Stimulated activated CD8-positive, alpha-beta memory T cell treated with anti-CD3 and anti-CD28 coated beads, Interleukin-7, amount 100 ng/mL, for 48 hours (primary cell): ENCODE results near the gene RPTOR.
"Not testable (repeated sequence)": the region's sequence is repeated elsewhere in the genome, so short reads cannot be mapped to it uniquely, and the experiment has no call there.

ENCODE experiments used
- DNase-seq, 2 donors: peaks; one replicate each; pipeline ENCODE4 v3.0.0-alpha.2; 2020; ENCODE audit warnings: low read depth in 1 of 2; ENCODE audit errors: extremely low read depth in 1 of 2

RPTOR gene

GRCh38 chr17:80612997-80613731, 68.5 kb downstream of the RPTOR start:
- no peak for DNase-seq

GRCh38 chr17:80613732-80614071, 69.1 kb downstream of the RPTOR start:
- DNase-seq, result no peak

GRCh38 chr17:80614332-80615047, 69.9 kb downstream of the RPTOR start:
- no peak for DNase-seq

- no peak for DNase-seq
Measured at GRCh38 chr17:80615376-80615775, 70.7 kb downstream of the RPTOR start.

GRCh38 chr17:80616705-80617104, 72.1 kb downstream of the RPTOR start:
- no peak for DNase-seq

- no peak for DNase-seq
Measured at GRCh38 chr17:80618304-80618703, 73.7 kb downstream of the RPTOR start.

GRCh38 chr17:80619535-80620235, 75.0 kb downstream of the RPTOR start:
- DNase-seq, result no peak

GRCh38 chr17:80621335-80621996, 76.8 kb downstream of the RPTOR start:
- DNase-seq, result no peak

- DNase-seq, result no peak
Measured at GRCh38 chr17:80621997-80622357, 77.3 kb downstream of the RPTOR start.

- no peak for DNase-seq
Measured at GRCh38 chr17:80624864-80625263, 80.2 kb downstream of the RPTOR start.

- DNase-seq, result no peak
Measured at GRCh38 chr17:80625627-80626026, 81.0 kb downstream of the RPTOR start.

GRCh38 chr17:80628881-80629280, 84.2 kb downstream of the RPTOR start:
- DNase-seq, result not testable (repeated sequence)

GRCh38 chr17:80629298-80630028, 84.8 kb downstream of the RPTOR start:
- no peak for DNase-seq

- no peak for DNase-seq
Measured at GRCh38 chr17:80630560-80631120, 86.0 kb downstream of the RPTOR start.

GRCh38 chr17:80631142-80632045, 86.8 kb downstream of the RPTOR start:
- DNase-seq, result no peak

GRCh38 chr17:80632046-80632581, 87.5 kb downstream of the RPTOR start:
- no peak for DNase-seq

- DNase-seq, result no peak
Measured at GRCh38 chr17:80633207-80633606, 88.6 kb downstream of the RPTOR start.

GRCh38 chr17:80633994-80634566, 89.4 kb downstream of the RPTOR start:
- DNase-seq, result no peak
